ENCODE measurements around the gene KANSL1.

DNA sequence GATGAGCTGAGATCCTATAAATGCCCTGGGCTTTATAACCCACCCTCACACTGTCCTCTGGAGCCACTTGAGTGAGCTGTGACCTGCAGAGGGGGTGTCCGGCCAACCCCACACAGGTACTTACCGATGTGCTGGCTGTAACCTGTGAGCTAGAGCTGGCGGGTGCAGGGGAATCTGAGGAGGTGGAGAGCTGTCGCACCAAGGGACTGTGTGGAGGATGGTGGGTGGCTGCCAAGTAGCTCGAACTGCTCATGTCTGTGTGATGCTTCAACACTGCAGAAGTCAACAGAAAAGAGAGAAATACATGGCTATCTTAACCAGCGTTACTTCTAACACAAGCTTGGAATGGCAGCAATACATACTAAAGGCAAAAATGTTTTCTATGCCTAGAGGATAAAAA, 154.8 kb downstream of the KANSL1 start:
- TF ChIP-seq, protein P1, sequence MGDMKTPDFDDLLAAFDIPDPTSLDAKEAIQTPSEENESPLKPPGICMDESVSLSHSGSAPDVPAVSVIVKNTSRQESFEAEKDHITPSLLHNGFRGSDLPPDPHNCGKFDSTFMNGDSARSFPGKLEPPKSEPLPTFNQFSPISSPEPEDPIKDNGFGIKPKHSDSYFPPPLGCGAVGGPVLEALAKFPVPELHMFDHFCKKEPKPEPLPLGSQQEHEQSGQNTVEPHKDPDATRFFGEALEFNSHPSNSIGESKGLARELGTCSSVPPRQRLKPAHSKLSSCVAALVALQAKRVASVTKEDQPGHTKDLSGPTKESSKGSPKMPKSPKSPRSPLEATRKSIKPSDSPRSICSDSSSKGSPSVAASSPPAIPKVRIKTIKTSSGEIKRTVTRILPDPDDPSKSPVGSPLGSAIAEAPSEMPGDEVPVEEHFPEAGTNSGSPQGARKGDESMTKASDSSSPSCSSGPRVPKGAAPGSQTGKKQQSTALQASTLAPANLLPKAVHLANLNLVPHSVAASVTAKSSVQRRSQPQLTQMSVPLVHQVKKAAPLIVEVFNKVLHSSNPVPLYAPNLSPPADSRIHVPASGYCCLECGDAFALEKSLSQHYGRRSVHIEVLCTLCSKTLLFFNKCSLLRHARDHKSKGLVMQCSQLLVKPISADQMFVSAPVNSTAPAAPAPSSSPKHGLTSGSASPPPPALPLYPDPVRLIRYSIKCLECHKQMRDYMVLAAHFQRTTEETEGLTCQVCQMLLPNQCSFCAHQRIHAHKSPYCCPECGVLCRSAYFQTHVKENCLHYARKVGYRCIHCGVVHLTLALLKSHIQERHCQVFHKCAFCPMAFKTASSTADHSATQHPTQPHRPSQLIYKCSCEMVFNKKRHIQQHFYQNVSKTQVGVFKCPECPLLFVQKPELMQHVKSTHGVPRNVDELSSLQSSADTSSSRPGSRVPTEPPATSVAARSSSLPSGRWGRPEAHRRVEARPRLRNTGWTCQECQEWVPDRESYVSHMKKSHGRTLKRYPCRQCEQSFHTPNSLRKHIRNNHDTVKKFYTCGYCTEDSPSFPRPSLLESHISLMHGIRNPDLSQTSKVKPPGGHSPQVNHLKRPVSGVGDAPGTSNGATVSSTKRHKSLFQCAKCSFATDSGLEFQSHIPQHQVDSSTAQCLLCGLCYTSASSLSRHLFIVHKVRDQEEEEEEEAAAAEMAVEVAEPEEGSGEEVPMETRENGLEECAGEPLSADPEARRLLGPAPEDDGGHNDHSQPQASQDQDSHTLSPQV (IDR thresholded peaks at IDR 0.05) = no peak
- TF ChIP-seq, protein P2, sequence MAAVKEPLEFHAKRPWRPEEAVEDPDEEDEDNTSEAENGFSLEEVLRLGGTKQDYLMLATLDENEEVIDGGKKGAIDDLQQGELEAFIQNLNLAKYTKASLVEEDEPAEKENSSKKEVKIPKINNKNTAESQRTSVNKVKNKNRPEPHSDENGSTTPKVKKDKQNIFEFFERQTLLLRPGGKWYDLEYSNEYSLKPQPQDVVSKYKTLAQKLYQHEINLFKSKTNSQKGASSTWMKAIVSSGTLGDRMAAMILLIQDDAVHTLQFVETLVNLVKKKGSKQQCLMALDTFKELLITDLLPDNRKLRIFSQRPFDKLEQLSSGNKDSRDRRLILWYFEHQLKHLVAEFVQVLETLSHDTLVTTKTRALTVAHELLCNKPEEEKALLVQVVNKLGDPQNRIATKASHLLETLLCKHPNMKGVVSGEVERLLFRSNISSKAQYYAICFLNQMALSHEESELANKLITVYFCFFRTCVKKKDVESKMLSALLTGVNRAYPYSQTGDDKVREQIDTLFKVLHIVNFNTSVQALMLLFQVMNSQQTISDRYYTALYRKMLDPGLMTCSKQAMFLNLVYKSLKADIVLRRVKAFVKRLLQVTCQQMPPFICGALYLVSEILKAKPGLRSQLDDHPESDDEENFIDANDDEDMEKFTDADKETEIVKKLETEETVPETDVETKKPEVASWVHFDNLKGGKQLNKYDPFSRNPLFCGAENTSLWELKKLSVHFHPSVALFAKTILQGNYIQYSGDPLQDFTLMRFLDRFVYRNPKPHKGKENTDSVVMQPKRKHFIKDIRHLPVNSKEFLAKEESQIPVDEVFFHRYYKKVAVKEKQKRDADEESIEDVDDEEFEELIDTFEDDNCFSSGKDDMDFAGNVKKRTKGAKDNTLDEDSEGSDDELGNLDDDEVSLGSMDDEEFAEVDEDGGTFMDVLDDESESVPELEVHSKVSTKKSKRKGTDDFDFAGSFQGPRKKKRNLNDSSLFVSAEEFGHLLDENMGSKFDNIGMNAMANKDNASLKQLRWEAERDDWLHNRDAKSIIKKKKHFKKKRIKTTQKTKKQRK (IDR thresholded peaks at IDR 0.05; ENCODE audit: low read depth, low read length) = no peak
